Mesenchymal stem cell (in vitro differentiated cells and primary cell): ENCODE data around the gene SPATS2L.
A peak's percentile ranks its signal among the peaks of the same experiment; 100 is the strongest.

Experiments used
- DNase-seq: peaks from one replicate; pipeline ENCODE4 v3.0.0-alpha.2; 2013
- H2AFZ ChIP-seq: one replicate; pipeline ENCODE4 v1.6.1; 2013; ENCODE audit warnings: low read depth, mild to moderate bottlenecking, control low read depth, inconsistent platforms, low read length, moderate library complexity
- H2AK5ac ChIP-seq: 2 replicates; pipeline ENCODE4 v1.6.1; 2013; ENCODE audit warnings: low read length, moderate library complexity, mild to moderate bottlenecking, inconsistent platforms; ENCODE audit not compliant: severe bottlenecking
- H2BK120ac ChIP-seq: one replicate; pipeline ENCODE4 v1.6.1; 2013; ENCODE audit warnings: low read depth, mild to moderate bottlenecking, inconsistent platforms, low read length, moderate library complexity
- H2BK12ac ChIP-seq, 2 experiments: one replicate each; pipeline ENCODE4 v1.6.1; 2013; ENCODE audit warnings: inconsistent platforms in 2 of 2, low read length in 2 of 2, mild to moderate bottlenecking in 2 of 2, moderate library complexity in 2 of 2, control low read depth in 1 of 2
- H2BK15ac ChIP-seq: one replicate; pipeline ENCODE4 v1.6.1; 2013; ENCODE audit warnings: mild to moderate bottlenecking, low read depth, inconsistent platforms; ENCODE audit not compliant: poor library complexity, severe bottlenecking
- H2BK5ac ChIP-seq: 2 replicates; pipeline ENCODE4 v1.6.1; 2013; ENCODE audit warnings: low read depth, mild to moderate bottlenecking, low read length, control low read depth, inconsistent platforms; ENCODE audit not compliant: poor library complexity, severe bottlenecking
- H3K14ac ChIP-seq, 2 experiments: one replicate each; pipeline ENCODE4 v1.6.1; 2013; ENCODE audit warnings: inconsistent platforms in 2 of 2, low read length in 2 of 2, control low read depth in 1 of 2, mild to moderate bottlenecking in 1 of 2, moderate library complexity in 1 of 2
- H3K18ac ChIP-seq, 2 experiments: one replicate each; pipeline ENCODE4 v1.6.1; 2013; ENCODE audit warnings: inconsistent platforms in 2 of 2, low read length in 2 of 2, control low read depth in 1 of 2, low read depth in 1 of 2, mild to moderate bottlenecking in 1 of 2
- H3K23ac ChIP-seq, 2 experiments: one replicate each; pipeline ENCODE4 v1.6.1; 2013; ENCODE audit warnings: inconsistent platforms in 2 of 2, low read length in 2 of 2, mild to moderate bottlenecking in 2 of 2, moderate library complexity in 2 of 2, control low read depth in 1 of 2
- H3K27ac ChIP-seq: 2 replicates; pipeline ENCODE4 v1.5.1; 2013; ENCODE audit warnings: mild to moderate bottlenecking, moderate library complexity, low read length, control low read depth, inconsistent platforms; ENCODE audit not compliant: poor library complexity, severe bottlenecking
- H3K27me3 ChIP-seq, 2 experiments: 2 replicates each; pipeline versions ENCODE4 v1.6.1 to v1.7.0; 2013; ENCODE audit warnings: low read length in 2 of 2, mild to moderate bottlenecking in 2 of 2, moderate library complexity in 2 of 2, control low read depth in 1 of 2, inconsistent platforms in 1 of 2; ENCODE audit not compliant: control insufficient read depth in 1 of 2, insufficient read depth in 1 of 2
- H3K36me3 ChIP-seq, 2 experiments: 2 replicates each; pipeline versions ENCODE4 v1.6.1 to v1.7.0; 2013; ENCODE audit warnings: low read length in 2 of 2, control low read depth in 1 of 2, inconsistent platforms in 1 of 2, low read depth in 1 of 2, mild to moderate bottlenecking in 1 of 2; ENCODE audit not compliant: insufficient read depth in 2 of 2, control insufficient read depth in 1 of 2
- H3K4ac ChIP-seq, 2 experiments: one replicate each; pipeline ENCODE4 v1.6.1; 2013; ENCODE audit warnings: inconsistent platforms in 2 of 2, low read length in 2 of 2, mild to moderate bottlenecking in 2 of 2, moderate library complexity in 2 of 2, control low read depth in 1 of 2, low read depth in 1 of 2
- H3K4me1 ChIP-seq: 2 replicates; pipeline ENCODE4 v1.6.1; 2013; ENCODE audit warnings: low read depth, low read length, control low read depth; ENCODE audit not compliant: control insufficient read depth, insufficient read depth
- H3K4me2 ChIP-seq: 2 replicates; pipeline ENCODE4 v1.6.1; 2013; ENCODE audit warnings: low read length, mild to moderate bottlenecking, inconsistent platforms; ENCODE audit not compliant: poor library complexity, severe bottlenecking
- H3K4me3 ChIP-seq, 2 experiments: 2 replicates each; pipeline versions ENCODE4 v1.5.1 to v1.7.0; 2013; ENCODE audit warnings: low read length in 2 of 2, mild to moderate bottlenecking in 2 of 2, control low read depth in 1 of 2, low read depth in 1 of 2; ENCODE audit not compliant: insufficient read depth in 1 of 2
- H3K79me1 ChIP-seq: replicated peaks from 2 replicates; pipeline ENCODE4 v1.6.1; 2013; ENCODE audit warnings: mild to moderate bottlenecking, control low read depth, low read length, inconsistent platforms; ENCODE audit not compliant: poor library complexity, severe bottlenecking
- H3K9ac ChIP-seq: 2 replicates; pipeline ENCODE4 v1.7.0; 2013; ENCODE audit warnings: mild to moderate bottlenecking, low read length, moderate library complexity
- H3K9me3 ChIP-seq: 2 replicates; pipeline ENCODE4 v1.7.0; 2013; ENCODE audit warnings: mild to moderate bottlenecking, low read length; ENCODE audit not compliant: control insufficient read depth
- H4K8ac ChIP-seq: one replicate; pipeline ENCODE4 v1.6.1; 2013; ENCODE audit warnings: inconsistent platforms, mild to moderate bottlenecking, low read length, moderate library complexity
- H4K91ac ChIP-seq: one replicate; pipeline ENCODE4 v1.6.1; 2013; ENCODE audit warnings: mild to moderate bottlenecking, low read length, inconsistent platforms
- WGBS: methylation state at CpG from one replicate; pipeline ENCODE4 v1.1.7; 2013; ENCODE audit warnings: mixed read lengths; 5-methylcytosine and 5-hydroxymethylcytosine counted together

Gene SPATS2L

GRCh38 chr2:200445284-200445683 lies 138.8 kb downstream of the SPATS2L start:
- Histone ChIP-seq H2BK120ac (no peak overlapping the region), H3K4me3 (no peak overlapping the region), H3K14ac (no peak overlapping the region), H2AFZ (no peak overlapping the region), H4K91ac (no peak overlapping the region), H3K4me2 (no peak overlapping the region), H3K79me1 (peaks cover 24% of the 10 kb centered on the region), H2BK12ac (no peak overlapping the region), H4K8ac (no peak overlapping the region), H3K4me1 (peaks cover 2% of the 10 kb centered on the region), H3K23ac (no peak overlapping the region), H2AK5ac (no peak overlapping the region), H3K27ac (no peak overlapping the region), H3K27me3 (no peaks in the 10 kb centered on the region), H2BK5ac (no peak overlapping the region), H3K4ac (no peak overlapping the region), H3K18ac (no peak overlapping the region), H3K9me3 (no peaks in the 10 kb centered on the region), H3K36me3 (peaks cover 21 to 42% of the 10 kb centered on the region in 2 experiments), H3K9ac (no peak overlapping the region), H2BK15ac (no peak overlapping the region)
- DNase-seq = no peak
- 100% methylated on average over 1 of the region's 1 CpG for WGBS

DNA sequence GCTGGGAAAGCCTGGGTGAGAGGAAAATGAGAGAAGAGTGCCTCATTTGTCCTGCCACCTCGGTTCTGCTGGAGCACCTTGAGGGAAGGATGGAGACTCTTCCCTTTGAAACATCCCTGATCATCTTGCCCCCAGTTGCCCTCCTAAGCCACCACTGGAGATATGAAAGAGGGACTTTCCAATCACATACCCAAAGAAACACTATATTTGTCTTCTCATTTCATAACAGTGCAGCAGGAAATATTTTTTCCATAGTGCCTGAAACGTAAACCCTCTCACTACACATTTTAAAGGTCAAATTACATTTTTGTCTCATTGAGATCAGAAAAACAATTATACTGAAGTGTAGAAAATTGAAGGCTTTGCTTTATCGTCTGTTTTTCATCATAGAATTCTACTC lies 140.1 kb downstream of the SPATS2L start:
- H2AFZ ChIP-seq = no peak overlapping the region
- H2BK120ac ChIP-seq = no peak overlapping the region
- no peak overlapping the region for H2BK15ac ChIP-seq
- H3K9me3 ChIP-seq = no peaks in the 10 kb centered on the region
- no peak for DNase-seq
- WGBS = 94% methylated on average over 1 of the region's 3 CpGs
- H3K18ac ChIP-seq = no peak overlapping the region
- H3K36me3 ChIP-seq = peaks cover 31 to 44% of the 10 kb centered on the region in 2 experiments
- H3K4me2 ChIP-seq = no peak overlapping the region
- no peak overlapping the region for H4K8ac ChIP-seq
- no peak overlapping the region for H2BK12ac ChIP-seq
- H2AK5ac ChIP-seq = no peak overlapping the region
- no peak overlapping the region for H3K4me3 ChIP-seq
- H3K14ac ChIP-seq = no peak overlapping the region
- no peak overlapping the region for H2BK5ac ChIP-seq
- no peak overlapping the region for H3K23ac ChIP-seq
- H3K9ac ChIP-seq = no peak overlapping the region
- peaks cover 28% of the 10 kb centered on the region for H3K79me1 ChIP-seq
- no peak overlapping the region for H4K91ac ChIP-seq
- peaks cover 2% of the 10 kb centered on the region for H3K4me1 ChIP-seq
- H3K4ac ChIP-seq = no peak overlapping the region
- H3K27ac ChIP-seq = no peak overlapping the region
- H3K27me3 ChIP-seq = no peaks in the 10 kb centered on the region

DNA sequence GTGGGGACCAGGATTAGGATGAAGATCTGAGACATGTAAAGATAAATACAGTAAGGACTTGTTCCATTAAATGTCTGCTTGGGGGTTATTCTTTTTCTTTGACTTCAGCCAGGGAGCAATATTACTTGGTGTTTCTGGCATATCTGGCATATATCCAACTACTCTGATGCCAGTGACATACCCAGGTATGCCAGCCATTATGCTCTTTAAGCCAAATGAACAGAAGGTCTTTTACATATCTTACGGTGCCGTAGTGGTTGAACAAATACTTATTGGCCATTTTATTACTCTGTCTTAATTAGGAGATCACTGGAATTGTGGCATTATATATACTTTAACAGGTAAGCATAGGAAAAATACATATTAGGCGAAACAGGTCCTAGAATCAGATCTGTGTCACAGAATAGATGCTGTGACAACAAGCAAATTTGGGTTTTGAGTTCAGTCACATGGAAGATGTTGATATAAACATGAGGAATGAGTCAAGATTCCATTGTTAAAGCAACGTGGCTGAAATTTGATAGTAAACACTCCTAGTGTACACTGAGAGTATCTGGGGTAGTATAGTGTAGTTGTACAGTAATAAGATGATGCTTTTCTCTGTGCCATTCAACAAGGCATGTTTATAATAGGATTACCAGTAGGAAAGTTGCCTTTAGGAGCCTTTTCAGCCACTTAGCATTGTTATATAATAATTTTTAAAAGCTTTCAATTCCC lies 140.8 kb downstream of the SPATS2L start:
- no peak overlapping the region for H3K18ac ChIP-seq
- H3K14ac ChIP-seq = no peak overlapping the region
- no peak overlapping the region for H3K23ac ChIP-seq
- H4K91ac ChIP-seq = no peak overlapping the region
- H2BK12ac ChIP-seq = no peak overlapping the region
- no peak overlapping the region for H3K9ac ChIP-seq
- H3K4me2 ChIP-seq = no peak overlapping the region
- no peak overlapping the region for H4K8ac ChIP-seq
- H3K9me3 ChIP-seq = no peaks in the 10 kb centered on the region
- H2BK120ac ChIP-seq = no peak overlapping the region
- peaks cover 31 to 44% of the 10 kb centered on the region in 2 experiments for H3K36me3 ChIP-seq
- peak; percentile 38 for DNase-seq
- H3K27ac ChIP-seq = no peak overlapping the region
- no peak overlapping the region for H3K4me3 ChIP-seq
- no peak overlapping the region for H2BK15ac ChIP-seq
- no peak overlapping the region for H2AFZ ChIP-seq
- 70% methylated on average over 2 of the region's 4 CpGs for WGBS
- H3K4me1 ChIP-seq = peaks cover under 1% of the 10 kb centered on the region
- peaks cover 28% of the 10 kb centered on the region for H3K79me1 ChIP-seq
- no peak overlapping the region for H2AK5ac ChIP-seq
- no peak overlapping the region for H2BK5ac ChIP-seq
- H3K4ac ChIP-seq = no peak overlapping the region
- H3K27me3 ChIP-seq = no peaks in the 10 kb centered on the region

DNA sequence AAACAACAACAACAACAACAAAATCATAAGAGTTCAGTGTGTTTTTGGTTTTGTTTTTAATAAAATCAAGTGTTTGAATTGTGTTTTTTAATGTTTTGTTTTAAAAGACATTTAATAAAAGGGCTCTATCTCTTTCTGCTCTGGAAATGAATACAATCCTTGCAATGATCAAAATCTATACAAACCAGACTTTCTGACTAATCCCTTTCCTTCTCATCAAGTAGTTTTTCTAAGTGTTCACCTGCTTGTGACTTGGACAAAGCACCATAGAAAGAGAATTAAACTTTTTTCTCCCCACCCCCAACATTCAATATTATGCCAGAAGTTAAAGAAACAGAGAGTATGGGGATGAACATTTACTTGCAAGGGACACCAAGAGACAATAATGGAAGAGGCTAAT lies 142.0 kb downstream of the SPATS2L start:
- H3K36me3 ChIP-seq = peaks cover 33 to 41% of the 10 kb centered on the region in 2 experiments
- H2BK12ac ChIP-seq = no peak overlapping the region
- no peak overlapping the region for H4K8ac ChIP-seq
- H2BK120ac ChIP-seq = no peak overlapping the region
- H3K14ac ChIP-seq = no peak overlapping the region
- H3K79me1 ChIP-seq = peaks cover 33% of the 10 kb centered on the region
- H3K4me1 ChIP-seq = no peaks in the 10 kb centered on the region
- H4K91ac ChIP-seq = no peak overlapping the region
- no peak for DNase-seq
- no peak overlapping the region for H3K9ac ChIP-seq
- H3K9me3 ChIP-seq = no peaks in the 10 kb centered on the region
- no peak overlapping the region for H3K27ac ChIP-seq
- no peak overlapping the region for H2BK15ac ChIP-seq
- no peak overlapping the region for H3K23ac ChIP-seq
- no peak overlapping the region for H3K18ac ChIP-seq
- no peak overlapping the region for H3K4me2 ChIP-seq
- H2BK5ac ChIP-seq = no peak overlapping the region
- H2AFZ ChIP-seq = no peak overlapping the region
- H3K4ac ChIP-seq = no peak overlapping the region
- no peak overlapping the region for H3K4me3 ChIP-seq
- H3K27me3 ChIP-seq = no peaks in the 10 kb centered on the region
- H2AK5ac ChIP-seq = no peak overlapping the region
